ENCODE data around the gene DRD5. TPM values are rescaled to one million over a fixed set of nuclear protein-coding genes. Genes with fewer than 3 reads are reported as not detected.

DRD5 gene
- total and polyA plus RNA-seq, 10 of the 15 experiments (the other 5 are each of a cell fraction or from before 2014, with no cell fraction given): not detected

GRCh38 chr4:9812501-9813340 lies 31.3 kb downstream of the DRD5 start:
- WGBS (ENCODE audit: insufficient coverage, insufficient replicate concordance, low lambda C conversion rate, missing lambda C conversion rate): 25% methylated on average over 4 of the region's 4 CpGs
- no peaks in the 10 kb centered on the region for H3K79me2 ChIP-seq (ENCODE audit: control insufficient read depth, insufficient read depth, low read length)
- peaks cover 3% of the 10 kb centered on the region; the same call in 1 of the 2 replicates for H3K4me1 ChIP-seq (ENCODE audit: control insufficient read depth, insufficient read depth, low read length)
- H3K4me3 ChIP-seq: no peak overlapping the region
- H3K9me3 ChIP-seq (replicated peaks; ENCODE audit: control insufficient read depth, insufficient read depth, low read length): no peaks in the 10 kb centered on the region; the same call in 2 of the 3 replicates
- no peak overlapping the region for H2AFZ ChIP-seq (ENCODE audit: control insufficient read depth, low read depth, low read length)
- ChIA-PET POLR2A (interaction anchor here (0.5 kb wide), 1 partner anchor 1026 kb away, joined by 3 read pairs; no protein-coding TSS in a partner anchor), SMC1A (ENCODE audit: uncharacterized antibody, unreplicated experiment) (interaction anchor here (0.8 to 1.3 kb wide), 4 partner anchors 11 to 305 kb away, joined by 3 to 11 read pairs (median 4); no protein-coding TSS in a partner anchor), RAD21 (ENCODE audit: unreplicated experiment) (interaction anchor here (0.9 to 1.3 kb wide), 6 partner anchors 9 to 204 kb away, joined by 3 to 6 read pairs (median 3); no protein-coding TSS in a partner anchor), CTCF (interaction anchor here (0.6 to 2.5 kb wide), 4 partner anchors 10 to 201 kb away, joined by 3 to 11 read pairs (median 4); no protein-coding TSS in a partner anchor)
- no peaks in the 10 kb centered on the region for H4K20me1 ChIP-seq (ENCODE audit: control insufficient read depth, insufficient read depth)
- ATAC-seq (peak; percentile 83), DNase-seq (ENCODE audit: low read depth, low spot score) (peak; percentile 57), FAIRE-seq (peak; percentile 93)
- in situ Hi-C loops (cut with MboI): no loop called here
- intact Hi-C loops (cut with micrococcal nuclease; ENCODE audit: unreplicated experiment): no loop called here
- H3K9ac ChIP-seq (ENCODE audit: control insufficient read depth, insufficient read depth, low read length): no peak overlapping the region
- no peaks in the 10 kb centered on the region; a peak in 1 of 4 replicates for H3K27me3 ChIP-seq (replicated peaks in 1 of 2; ENCODE audit: control insufficient read depth in 2 of 2, insufficient read depth in 2 of 2, low read length in 1 of 2)
- no peak overlapping the region for H3K27ac ChIP-seq (ENCODE audit: control insufficient read depth, insufficient read depth)
- 0 out of 2 replicates have a peak overlapping the region, but pooled peaks have one; percentile 3 for H3K4me2 ChIP-seq (ENCODE audit: control insufficient read depth, insufficient read depth)
- no peaks in the 10 kb centered on the region for H3K36me3 ChIP-seq (ENCODE audit: control insufficient read depth in 2 of 2, insufficient read depth in 2 of 2, low read length in 1 of 2)
- no TSS peak for BruUV-seq (replicated peaks)
- TF ChIP-seq ZNF207 (IDR thresholded peaks at IDR 0.05; ENCODE audit: borderline replicate concordance): no peak
- TF ChIP-seq CTCF (IDR thresholded peaks at IDR 0.05 in 2 of 3, conservative IDR thresholded peaks at IDR 0.05 in 1 of 3; ENCODE audit: control insufficient read depth in 2 of 3, extremely low read depth in 1 of 3, insufficient read depth in 1 of 3, low read depth in 3 of 3, low read length in 3 of 3): no peak
- peak; percentile 78 for TF ChIP-seq NR2F1 (conservative IDR thresholded peaks at IDR 0.05)
- TF ChIP-seq CBX5 (IDR thresholded peaks at IDR 0.05; ENCODE audit: low read depth): no peak
- no peak for TF ChIP-seq RBBP5 (conservative IDR thresholded peaks at IDR 0.05)
- TF ChIP-seq EP300 (IDR thresholded peaks at IDR 0.05; ENCODE audit: borderline replicate concordance in 1 of 2, control insufficient read depth in 1 of 2, low read depth in 2 of 2, low read length in 2 of 2): peak; percentile 72 to 87; a peak in 3 of 4 replicates
- no peak for TF ChIP-seq CREM (IDR thresholded peaks at IDR 0.05; ENCODE audit: low read depth)
- TF ChIP-seq MTA3 (IDR thresholded peaks at IDR 0.05; ENCODE audit: borderline replicate concordance, low read length): no peak
- TF ChIP-seq CHD2 (IDR thresholded peaks at IDR 0.05; ENCODE audit: borderline replicate concordance, low read depth, low read length): peak; percentile 51; the same call in 1 of the 2 replicates
- peak; percentile 60 for TF ChIP-seq RELB (IDR thresholded peaks at IDR 0.05; ENCODE audit: low read depth)
- TF ChIP-seq BRCA1 (IDR thresholded peaks at IDR 0.05; ENCODE audit: low read depth, low read length): no peak
- TF ChIP-seq HDAC2 (IDR thresholded peaks at IDR 0.05): no peak
- TF ChIP-seq HDGF (IDR thresholded peaks at IDR 0.05): no peak
- TF ChIP-seq SRF (IDR thresholded peaks at IDR 0.05; ENCODE audit: low read depth in 2 of 2, low read length in 2 of 2): peak in 1 of 2 experiments; percentile 74; a peak in 1 of 4 replicates
- TF ChIP-seq CHD1 (IDR thresholded peaks at IDR 0.05; ENCODE audit: low read depth, low read length): no peak
- peak; percentile 56; the same call in 1 of the 2 replicates for TF ChIP-seq IRF4 (IDR thresholded peaks at IDR 0.05; ENCODE audit: low read depth, low read length)
- TF ChIP-seq WRNIP1 (IDR thresholded peaks at IDR 0.05; ENCODE audit: borderline replicate concordance, low read depth, low read length): no peak
- TF ChIP-seq DPF2 (IDR thresholded peaks at IDR 0.05): peak; percentile 79; the same call in 1 of the 2 replicates
- peak; percentile 70 for TF ChIP-seq SPI1 (IDR thresholded peaks at IDR 0.05; ENCODE audit: borderline replicate concordance, insufficient read depth, low read depth, low read length)
- no peak for TF ChIP-seq ESRRA (IDR thresholded peaks at IDR 0.05; ENCODE audit: low read length)
- peak; percentile 65 for TF ChIP-seq ATF7 (IDR thresholded peaks at IDR 0.05; ENCODE audit: low read depth)
- TF ChIP-seq PAX5 (IDR thresholded peaks at IDR 0.05; ENCODE audit: borderline replicate concordance, low read depth, low read length): 0 out of 2 replicates have a peak, but pooled peaks have one; percentile 21

Data from GM12878 (cell line).